ENCODE results near the gene CLTB.

The CLTB gene

DNA sequence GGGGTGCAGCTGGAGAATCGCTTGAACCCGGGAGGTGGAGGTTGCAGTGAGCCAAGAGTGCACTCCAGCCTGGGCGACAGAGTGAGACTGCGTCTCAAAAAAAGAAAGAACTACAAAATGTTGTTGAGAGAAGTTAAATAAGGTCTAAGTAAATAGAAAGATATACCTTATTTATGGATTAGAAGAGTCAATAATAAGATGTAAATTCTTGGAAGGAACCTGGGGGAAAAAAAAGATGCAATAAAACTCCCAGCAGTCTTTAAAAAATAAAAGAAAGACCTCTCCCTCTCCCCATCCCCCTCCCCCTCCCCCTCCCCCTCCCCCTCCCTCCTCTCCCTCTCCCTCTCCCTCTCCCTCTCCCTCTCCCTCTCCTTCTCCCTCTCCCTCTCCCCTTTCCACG lies 16.4 kb upstream of the CLTB start:
- ChIA-PET POLR2A (no interaction called here), CTCF (interaction anchor here (5.9 kb wide), 1 partner anchor 15 kb away, joined by 33 read pairs; the partner anchor contains the start of gene FAF2)
- no peak for DNase-seq (ENCODE audit: low read depth, low spot score)
- TF ChIP-seq, protein P1, sequence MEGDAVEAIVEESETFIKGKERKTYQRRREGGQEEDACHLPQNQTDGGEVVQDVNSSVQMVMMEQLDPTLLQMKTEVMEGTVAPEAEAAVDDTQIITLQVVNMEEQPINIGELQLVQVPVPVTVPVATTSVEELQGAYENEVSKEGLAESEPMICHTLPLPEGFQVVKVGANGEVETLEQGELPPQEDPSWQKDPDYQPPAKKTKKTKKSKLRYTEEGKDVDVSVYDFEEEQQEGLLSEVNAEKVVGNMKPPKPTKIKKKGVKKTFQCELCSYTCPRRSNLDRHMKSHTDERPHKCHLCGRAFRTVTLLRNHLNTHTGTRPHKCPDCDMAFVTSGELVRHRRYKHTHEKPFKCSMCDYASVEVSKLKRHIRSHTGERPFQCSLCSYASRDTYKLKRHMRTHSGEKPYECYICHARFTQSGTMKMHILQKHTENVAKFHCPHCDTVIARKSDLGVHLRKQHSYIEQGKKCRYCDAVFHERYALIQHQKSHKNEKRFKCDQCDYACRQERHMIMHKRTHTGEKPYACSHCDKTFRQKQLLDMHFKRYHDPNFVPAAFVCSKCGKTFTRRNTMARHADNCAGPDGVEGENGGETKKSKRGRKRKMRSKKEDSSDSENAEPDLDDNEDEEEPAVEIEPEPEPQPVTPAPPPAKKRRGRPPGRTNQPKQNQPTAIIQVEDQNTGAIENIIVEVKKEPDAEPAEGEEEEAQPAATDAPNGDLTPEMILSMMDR (IDR thresholded peaks at IDR 0.05; ENCODE audit: insufficient read depth, low read length, missing control alignments): no peak
- H3K4me3 ChIP-seq (ENCODE audit: low read depth, low read length): no peak overlapping the region

DNA sequence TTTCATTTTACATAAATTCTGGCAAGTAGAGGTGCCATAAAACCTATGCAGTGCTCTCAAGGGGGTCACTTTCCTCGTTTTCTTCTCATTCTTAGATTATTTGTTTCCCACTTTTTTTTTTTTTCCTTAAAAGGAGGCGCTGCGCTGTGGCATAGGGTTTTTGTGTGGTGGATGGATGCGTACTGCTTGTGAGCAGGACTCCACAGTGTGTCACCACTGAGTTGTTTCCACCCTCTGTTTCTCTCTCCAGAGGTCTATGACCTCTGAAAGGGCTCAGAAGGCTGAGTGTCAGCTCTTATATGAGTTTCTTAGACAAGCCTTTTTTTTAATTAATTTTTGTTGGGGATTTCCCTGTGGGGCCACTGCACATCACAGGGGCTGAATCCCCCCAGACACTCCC lies 13.6 kb upstream of the CLTB start:
- DNase-seq (ENCODE audit: low read depth, low spot score): no peak
- H3K4me3 ChIP-seq (ENCODE audit: low read depth, low read length): no peak overlapping the region
- POLR2A ChIA-PET: no interaction called here
- CTCF ChIA-PET: interaction anchor here (1.4 to 5.9 kb wide), 3 partner anchors 11 to 18 kb away, joined by 3 to 33 read pairs (median 13); partner anchors contain the start of genes CLTB and FAF2
- TF ChIP-seq, protein P1 (IDR thresholded peaks at IDR 0.05; ENCODE audit: insufficient read depth, low read length, missing control alignments): no peak

DNA sequence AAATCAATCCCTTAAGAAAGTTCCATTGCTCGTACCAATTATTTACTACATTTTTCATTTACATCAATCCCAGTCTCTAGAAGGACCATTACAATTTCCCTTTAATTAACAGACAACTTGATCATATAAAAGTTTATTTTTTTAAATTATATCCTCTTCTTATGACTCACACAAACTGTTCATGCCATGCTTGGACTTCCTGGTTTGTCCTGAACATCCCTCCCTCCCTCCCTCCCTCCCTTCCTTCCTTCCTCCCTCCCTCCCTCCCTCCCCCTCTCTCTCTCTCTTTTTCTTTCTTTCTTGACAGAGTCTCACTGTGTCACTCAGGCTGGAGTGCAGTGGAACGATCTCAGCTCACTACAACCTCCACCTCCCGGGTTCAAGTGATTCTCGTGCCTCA lies 11.6 kb upstream of the CLTB start:
- ChIA-PET CTCF (interaction anchor here (1.2 to 5.9 kb wide), 3 partner anchors 11 to 54 kb away, joined by 3 to 33 read pairs (median 13); partner anchors contain the start of genes CLTB and FAF2), POLR2A (no interaction called here)
- TF ChIP-seq, protein P1 (IDR thresholded peaks at IDR 0.05; ENCODE audit: insufficient read depth, low read length, missing control alignments): no peak
- no peak overlapping the region for H3K4me3 ChIP-seq (ENCODE audit: low read depth, low read length)
- no peak for DNase-seq (ENCODE audit: low read depth, low spot score)

DNA sequence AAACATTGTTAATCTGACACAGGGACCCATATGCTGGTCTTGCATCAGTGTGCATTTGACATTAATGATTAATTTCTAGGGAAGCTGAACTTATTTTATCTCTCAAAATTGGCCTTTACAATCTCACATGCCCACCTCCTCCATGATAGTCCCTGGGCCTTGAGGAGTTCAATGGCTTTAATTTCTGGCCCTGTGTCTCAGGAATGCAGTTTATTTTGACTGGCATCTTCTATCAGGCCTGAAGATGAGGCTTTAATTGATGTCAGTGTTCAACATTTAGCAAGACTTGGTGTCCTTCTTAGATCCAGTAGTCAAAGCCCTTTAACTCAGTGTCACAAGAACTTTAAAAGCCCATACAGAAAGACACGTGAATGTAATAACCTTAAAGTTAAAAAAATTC lies 10.5 kb upstream of the CLTB start:
- no peak for DNase-seq (ENCODE audit: low read depth, low spot score)
- H3K4me3 ChIP-seq (ENCODE audit: low read depth, low read length): no peak overlapping the region
- ChIA-PET POLR2A (interaction anchor here (0.6 kb wide), 1 partner anchor 35 kb away, joined by 3 read pairs; no protein-coding TSS in a partner anchor), CTCF (interaction anchor here (1.7 to 1.8 kb wide), 2 partner anchors 10 to 21 kb away, joined by 8 to 10 read pairs; partner anchors contain the start of gene CLTB)
- TF ChIP-seq, protein P1 (IDR thresholded peaks at IDR 0.05; ENCODE audit: insufficient read depth, low read length, missing control alignments): no peak

DNA sequence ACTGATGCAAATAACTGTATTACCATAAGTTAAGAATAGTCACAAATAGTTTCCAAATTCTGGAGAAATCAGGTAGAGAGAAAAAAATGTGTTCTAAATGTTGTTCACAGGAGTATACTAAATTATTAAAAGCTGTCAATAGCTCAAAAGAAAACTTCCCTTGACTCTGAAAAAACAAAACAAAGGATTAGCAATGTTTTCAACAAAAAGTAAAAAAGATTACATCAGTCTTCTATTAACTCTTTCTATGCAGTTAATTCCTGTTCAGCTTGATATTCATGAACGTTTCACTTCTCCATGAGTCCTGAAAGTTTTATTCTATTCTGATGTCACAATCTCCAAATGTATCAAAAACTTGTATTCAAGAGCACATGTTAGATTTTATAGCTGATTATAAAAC lies 9.5 kb upstream of the CLTB start:
- ChIA-PET CTCF (interaction anchor here (1.1 to 1.8 kb wide), 3 partner anchors 9 to 22 kb away, joined by 3 to 10 read pairs (median 8); partner anchors contain the start of gene CLTB), POLR2A (no interaction called here)
- no peak overlapping the region for H3K4me3 ChIP-seq (ENCODE audit: low read depth, low read length)
- DNase-seq (ENCODE audit: low read depth, low spot score): no peak
- TF ChIP-seq, protein P1 (IDR thresholded peaks at IDR 0.05; ENCODE audit: insufficient read depth, low read length, missing control alignments): no peak

DNA sequence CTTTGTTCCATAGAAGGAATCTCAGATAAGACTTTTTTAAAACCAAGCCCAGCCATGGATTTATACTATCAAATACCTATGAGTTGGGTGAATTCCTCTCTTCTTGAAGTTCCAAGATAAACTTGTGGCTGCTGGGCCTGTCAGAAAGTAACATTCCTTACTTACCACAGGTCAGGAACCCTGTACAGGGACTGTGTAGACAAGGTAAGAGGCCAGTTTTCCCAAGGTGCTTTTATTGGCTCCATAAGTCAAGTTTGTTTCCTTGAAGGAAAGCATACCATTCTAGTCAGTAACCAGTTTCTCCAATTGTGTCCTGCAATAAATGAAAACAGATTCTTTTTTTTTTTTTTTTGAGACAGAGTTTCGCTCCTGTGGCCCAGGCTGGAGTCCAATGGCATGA lies 8.8 kb upstream of the CLTB start:
- POLR2A ChIA-PET: no interaction called here
- CTCF ChIA-PET: no interaction called here
- TF ChIP-seq, protein P1 (IDR thresholded peaks at IDR 0.05; ENCODE audit: insufficient read depth, low read length, missing control alignments): no peak
- no peak for DNase-seq (ENCODE audit: low read depth, low spot score)
- no peak overlapping the region for H3K4me3 ChIP-seq (ENCODE audit: low read depth, low read length)

All from AG04449 (cell line).